Hippocampal formation (tissue), 2 donors: Measurements from ENCODE around the gene ALG12.
A peak's percentile ranks its signal among the peaks of the same experiment; 100 is the strongest.
"Not testable (repeated sequence)": the region's sequence is repeated elsewhere in the genome, so short reads cannot be mapped to it uniquely, and the experiment has no call there.

Experiments used
- DNase-seq, 2 donors: peaks; one replicate each; lab custom pipeline; 2025; lab: John Stamatoyannopoulos, UW

Gene ALG12

GRCh38 chr22:49866646-49867045 is 51.6 kb downstream of the ALG12 start:
- no peak for DNase-seq

- no peak for DNase-seq
These were observed 52.1 kb downstream of the ALG12 start for GRCh38 chr22:49866134-49866533.

- no peak for DNase-seq
These were observed 53.1 kb downstream of the ALG12 start for GRCh38 chr22:49865156-49865555.

GRCh38 chr22:49863931-49864330 is 54.3 kb downstream of the ALG12 start:
- no peak for DNase-seq

DNA sequence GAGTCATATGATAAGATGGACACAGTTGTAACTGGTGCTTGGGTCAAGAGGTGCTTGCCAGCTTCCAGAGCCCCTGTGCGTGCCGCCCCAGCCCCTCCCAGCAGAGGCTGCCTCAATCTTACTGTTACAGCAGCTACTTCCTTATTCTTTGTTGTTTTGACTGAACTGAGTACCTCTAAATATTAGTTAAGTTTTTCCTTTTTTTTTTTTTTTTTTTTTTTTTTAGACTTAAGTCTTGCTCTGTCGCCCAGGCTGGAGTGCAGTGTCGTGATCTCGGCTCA is 55.8 kb downstream of the ALG12 start:
- no peak for DNase-seq

GRCh38 chr22:49861642-49862495 is 56.4 kb downstream of the ALG12 start:
- no peak for DNase-seq

GRCh38 chr22:49858827-49859226 is 59.4 kb downstream of the ALG12 start:
- DNase-seq = no peak

GRCh38 chr22:49856766-49857618 is 61.2 kb downstream of the ALG12 start:
- no peak for DNase-seq

DNA sequence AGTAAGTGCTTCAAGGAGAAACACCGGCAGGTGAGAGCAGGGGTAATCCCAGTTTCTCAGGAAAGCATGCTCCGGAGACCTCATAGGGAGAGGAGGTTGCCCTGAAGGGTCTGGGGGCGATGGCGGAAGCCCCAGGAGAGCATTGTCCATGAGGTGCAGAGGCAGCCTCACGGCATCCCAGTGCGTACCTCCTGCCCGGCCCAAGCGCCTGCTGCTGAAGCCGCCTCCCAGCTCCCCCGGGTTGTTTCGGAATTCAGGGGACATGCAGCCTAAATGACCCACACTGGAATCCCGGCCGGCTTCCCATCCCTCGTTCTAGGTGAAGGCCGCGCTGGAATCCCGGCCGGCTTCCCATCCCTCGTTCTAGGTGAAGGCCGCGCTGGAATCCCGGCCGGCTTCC is 61.9 kb downstream of the ALG12 start:
- DNase-seq = no peak

GRCh38 chr22:49855251-49855911 is 62.9 kb downstream of the ALG12 start:
- no peak for DNase-seq

GRCh38 chr22:49853981-49854831 is 64.0 kb downstream of the ALG12 start:
- DNase-seq = no peak

- peak; percentile 91 to 95 for DNase-seq
These were observed 65.0 kb downstream of the ALG12 start, which contains the start of gene ZBED4 for GRCh38 chr22:49852898-49853894. Gene ZBED4, plus strand, starts transcription at chr22:49853844. Its CDS starts 29,819 bp downstream, at chr22:49883663.

GRCh38 chr22:49852568-49852897 is 65.7 kb downstream of the ALG12 start:
- DNase-seq = not testable (repeated sequence)

GRCh38 chr22:49850959-49851802 is 67.1 kb downstream of the ALG12 start:
- DNase-seq = no peak
